Measurements from ENCODE around the gene AIFM2.

- no peak for TF ChIP-seq CTCF (IDR thresholded peaks at IDR 0.05)
- no peak for TF ChIP-seq POLR2A (IDR thresholded peaks at IDR 0.05)
Observed at GRCh38 chr10:70131560-70131937, 1.1 kb downstream of the AIFM2 start.

Data from heart left ventricle (tissue), 13 donors.